ENCODE results near the gene SKI.

The SKI gene

GRCh38 chr1:2224631-2225428 lies 3.3 kb upstream of the SKI start:
- Mint-ChIP-seq H3K27me3 (no peaks in the 10 kb centered on the region), H3K4me3 (no peak overlapping the region), H3K36me3 (ENCODE audit: insufficient read depth) (peaks cover 34% of the 10 kb centered on the region), H3K9me3 (no peaks in the 10 kb centered on the region), H3K27ac (peak overlapping the region in 1 of 2 donors; percentile 68), H3K4me1 (ENCODE audit: low read depth in 2 of 2) (peaks cover 11 to 14% of the 10 kb centered on the region in 2 donors)
- ATAC-seq (replicated peaks) (no peak), DNase-seq (no peak)

GRCh38 chr1:2226525-2227345 lies 1.4 kb upstream of the SKI start:
- H3K4me1 Mint-ChIP-seq (ENCODE audit: low read depth in 2 of 2) = peaks cover 27% of the 10 kb centered on the region in 2 donors
- no peaks in the 10 kb centered on the region for H3K27me3 Mint-ChIP-seq
- H3K36me3 Mint-ChIP-seq (ENCODE audit: insufficient read depth) = peaks cover 53% of the 10 kb centered on the region
- no peaks in the 10 kb centered on the region for H3K9me3 Mint-ChIP-seq
- H3K27ac Mint-ChIP-seq = peak overlapping the region; percentile 77 to 92
- DNase-seq (no peak), ATAC-seq (replicated peaks) (no peak)
- H3K4me3 Mint-ChIP-seq = peak overlapping the region; percentile 56 to 58

- H3K9me3 Mint-ChIP-seq = no peaks in the 10 kb centered on the region
Measured at GRCh38 chr1:2227346-2228156, 568 bp upstream of the SKI start.

GRCh38 chr1:2228694-2229036 lies 546 bp downstream of the SKI start:
- Mint-ChIP-seq H3K4me3 (peak overlapping the region; percentile 87 to 89), H3K4me1 (ENCODE audit: low read depth in 2 of 2) (peaks cover 42 to 45% of the 10 kb centered on the region in 2 donors), H3K36me3 (ENCODE audit: insufficient read depth) (peaks cover 69% of the 10 kb centered on the region), H3K27ac (peak overlapping the region; percentile 96 to 99), H3K27me3 (no peaks in the 10 kb centered on the region), H3K9me3 (no peaks in the 10 kb centered on the region)
- ATAC-seq (replicated peaks) (no peak), DNase-seq (no peak)

More at GRCh38 chr1:2227346-2228156, 568 bp upstream of the SKI start:
- Mint-ChIP-seq H3K36me3 (ENCODE audit: insufficient read depth) (peaks cover 58% of the 10 kb centered on the region), H3K27me3 (no peaks in the 10 kb centered on the region), H3K4me3 (peak overlapping the region; percentile 60 to 65), H3K4me1 (ENCODE audit: low read depth in 2 of 2) (peaks cover 35% of the 10 kb centered on the region in 2 donors), H3K27ac (peak overlapping the region; percentile 31 to 66)
- DNase-seq (peak; percentile 89 to 94 (median 93)), ATAC-seq (replicated peaks) (peak; percentile 61)

- no peaks in the 10 kb centered on the region for H3K9me3 Mint-ChIP-seq
- peaks cover 75% of the 10 kb centered on the region for H3K36me3 Mint-ChIP-seq (ENCODE audit: insufficient read depth)
- ATAC-seq (replicated peaks) (peak; percentile 1), DNase-seq (peak; percentile 42 to 67 (median 49))
- H3K4me3 Mint-ChIP-seq = peak overlapping the region; percentile 87 to 89
- H3K4me1 Mint-ChIP-seq (ENCODE audit: low read depth in 2 of 2) = peaks cover 47 to 50% of the 10 kb centered on the region in 2 donors
- peak overlapping the region; percentile 96 to 99 for H3K27ac Mint-ChIP-seq
- H3K27me3 Mint-ChIP-seq = no peaks in the 10 kb centered on the region
Measured at GRCh38 chr1:2229037-2229864, 1.1 kb downstream of the SKI start.

- ATAC-seq (replicated peaks) (no peak), DNase-seq (no peak)
- peak overlapping the region; percentile 87 to 89 for H3K4me3 Mint-ChIP-seq
- no peaks in the 10 kb centered on the region for H3K27me3 Mint-ChIP-seq
- peak overlapping the region; percentile 96 to 99 for H3K27ac Mint-ChIP-seq
- peaks cover 84% of the 10 kb centered on the region for H3K36me3 Mint-ChIP-seq (ENCODE audit: insufficient read depth)
- H3K4me1 Mint-ChIP-seq (ENCODE audit: low read depth in 2 of 2) = peaks cover 53 to 56% of the 10 kb centered on the region in 2 donors
- H3K9me3 Mint-ChIP-seq = no peaks in the 10 kb centered on the region
Measured at GRCh38 chr1:2229911-2230731, 2.0 kb downstream of the SKI start.

- ATAC-seq (replicated peaks) (peak; percentile 31), DNase-seq (peak; percentile 72 to 82 (median 80))
- no peaks in the 10 kb centered on the region for H3K9me3 Mint-ChIP-seq
- H3K36me3 Mint-ChIP-seq (ENCODE audit: insufficient read depth) = peaks cover 89% of the 10 kb centered on the region
- peak overlapping the region; percentile 87 to 89 for H3K4me3 Mint-ChIP-seq
- H3K4me1 Mint-ChIP-seq (ENCODE audit: low read depth in 2 of 2) = peaks cover 60 to 63% of the 10 kb centered on the region in 2 donors
- peak overlapping the region; percentile 96 to 99 for H3K27ac Mint-ChIP-seq
- H3K27me3 Mint-ChIP-seq = no peaks in the 10 kb centered on the region
Measured at GRCh38 chr1:2230781-2231531, 2.8 kb downstream of the SKI start.

- ATAC-seq (replicated peaks) = no peak
- no peaks in the 10 kb centered on the region for H3K9me3 Mint-ChIP-seq
- no peaks in the 10 kb centered on the region for H3K27me3 Mint-ChIP-seq
Measured at GRCh38 chr1:2231532-2232254, 3.6 kb downstream of the SKI start.

GRCh38 chr1:2232255-2232915 lies 4.3 kb downstream of the SKI start:
- DNase-seq (no peak), ATAC-seq (replicated peaks) (no peak)
- no peaks in the 10 kb centered on the region for H3K27me3 Mint-ChIP-seq
- peaks cover 94% of the 10 kb centered on the region for H3K36me3 Mint-ChIP-seq (ENCODE audit: insufficient read depth)
- H3K4me3 Mint-ChIP-seq = peak overlapping the region; percentile 87 to 89
- H3K9me3 Mint-ChIP-seq = no peaks in the 10 kb centered on the region
- H3K27ac Mint-ChIP-seq = peak overlapping the region; percentile 96 to 99
- peaks cover 62 to 71% of the 10 kb centered on the region in 2 donors for H3K4me1 Mint-ChIP-seq (ENCODE audit: low read depth in 2 of 2)

More at GRCh38 chr1:2231532-2232254, 3.6 kb downstream of the SKI start:
- Mint-ChIP-seq H3K4me3 (peak overlapping the region; percentile 87 to 89), H3K36me3 (ENCODE audit: insufficient read depth) (peaks cover 89% of the 10 kb centered on the region), H3K4me1 (ENCODE audit: low read depth in 2 of 2) (peaks cover 58 to 64% of the 10 kb centered on the region in 2 donors), H3K27ac (peak overlapping the region; percentile 96 to 99)
- DNase-seq = peak; percentile 54 to 66 (median 56)

- peak overlapping the region; percentile 96 to 99 for H3K27ac Mint-ChIP-seq
- peaks cover 65 to 74% of the 10 kb centered on the region in 2 donors for H3K4me1 Mint-ChIP-seq (ENCODE audit: low read depth in 2 of 2)
- no peaks in the 10 kb centered on the region for H3K9me3 Mint-ChIP-seq
- ATAC-seq (replicated peaks) (no peak), DNase-seq (no peak)
- no peaks in the 10 kb centered on the region for H3K27me3 Mint-ChIP-seq
- peak overlapping the region; percentile 87 to 89 for H3K4me3 Mint-ChIP-seq
- H3K36me3 Mint-ChIP-seq (ENCODE audit: insufficient read depth) = peaks cover 94% of the 10 kb centered on the region
Measured at GRCh38 chr1:2232916-2233438, 4.9 kb downstream of the SKI start.
